Measurements from ENCODE around the gene DCN.

DCN gene

DNA sequence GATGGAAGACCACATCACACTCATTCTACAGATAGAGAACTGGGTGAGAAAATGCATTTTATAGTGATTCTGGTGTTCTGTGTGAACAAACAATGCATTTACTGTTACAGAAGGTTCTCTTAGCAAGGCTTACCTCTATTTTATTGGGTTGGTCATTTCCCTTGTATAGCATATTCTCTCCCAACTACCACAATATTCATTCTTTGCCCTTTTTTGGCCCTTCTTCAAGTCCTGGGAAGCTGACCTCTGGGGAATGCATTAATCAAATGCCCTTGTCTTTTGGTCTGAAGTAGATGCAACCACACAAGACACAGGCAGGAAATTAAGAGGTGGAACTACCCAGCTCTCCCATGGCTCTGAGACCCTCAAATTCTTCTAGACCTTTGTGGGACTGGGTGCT lies 19.5 kb downstream of the DCN start:
- no peak for DNase-seq (ENCODE audit: insufficient read length)
- FAIRE-seq, result no peak
- TF ChIP-seq POLR2AphosphoS5 (IDR thresholded peaks at IDR 0.05; ENCODE audit: low read depth, low read length) (no peak), TAF1 (IDR thresholded peaks at IDR 0.05; ENCODE audit: borderline replicate concordance, low read depth, low read length) (no peak), POLR2A (IDR thresholded peaks at IDR 0.05; ENCODE audit: low read depth, low read length) (no peak)

DNA sequence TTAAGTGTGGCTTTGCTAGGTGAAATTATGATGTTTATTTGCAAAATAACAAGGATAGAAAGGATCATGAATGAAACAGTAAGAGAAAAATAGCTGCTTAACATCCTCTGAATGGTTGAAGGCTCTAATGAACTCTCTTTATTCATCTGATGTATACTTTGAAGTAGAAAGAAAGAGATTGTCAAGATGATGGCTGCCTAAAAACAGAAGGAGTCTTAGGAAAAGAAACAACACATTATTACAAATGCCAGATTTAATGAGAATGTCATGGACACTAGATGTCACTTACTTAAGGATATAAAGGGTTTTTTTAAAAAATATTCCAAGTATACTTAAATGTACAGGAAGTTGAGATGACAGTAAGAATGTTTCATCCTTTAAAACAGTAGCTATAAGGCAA lies 21.6 kb downstream of the DCN start:
- FAIRE-seq, result no peak

DNA sequence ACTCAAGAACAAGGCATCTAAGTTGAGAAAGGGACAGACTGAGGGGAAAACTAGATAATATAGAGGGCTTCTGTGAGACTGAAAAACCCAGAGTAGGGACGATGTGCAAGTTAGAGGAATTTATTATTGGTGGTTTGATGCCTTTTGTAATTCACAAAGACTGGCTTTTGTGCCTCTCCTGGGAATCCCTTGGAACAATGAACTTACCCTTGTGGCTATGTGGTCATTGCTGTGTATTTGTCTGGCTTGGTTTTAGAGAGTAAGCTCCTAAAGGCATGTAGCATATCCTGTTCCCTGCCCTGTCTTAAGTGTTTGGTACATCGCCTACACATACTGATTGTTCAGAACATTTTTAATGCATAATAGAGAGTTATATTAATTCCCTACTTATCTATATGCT lies 26.6 kb downstream of the DCN start:
- no peak for DNase-seq (ENCODE audit: insufficient read length)
- no peak for FAIRE-seq
- TF ChIP-seq POLR2A (IDR thresholded peaks at IDR 0.05; ENCODE audit: low read depth, low read length), result no peak
- no peak for TF ChIP-seq TAF1 (IDR thresholded peaks at IDR 0.05; ENCODE audit: borderline replicate concordance, low read depth, low read length)
- no peak for TF ChIP-seq POLR2AphosphoS5 (IDR thresholded peaks at IDR 0.05; ENCODE audit: low read depth, low read length)

More for the DNA sequence above, 21.6 kb downstream of the DCN start:
- no peak for TF ChIP-seq POLR2A (IDR thresholded peaks at IDR 0.05; ENCODE audit: low read depth, low read length)
- no peak for DNase-seq (ENCODE audit: insufficient read length)

DNA sequence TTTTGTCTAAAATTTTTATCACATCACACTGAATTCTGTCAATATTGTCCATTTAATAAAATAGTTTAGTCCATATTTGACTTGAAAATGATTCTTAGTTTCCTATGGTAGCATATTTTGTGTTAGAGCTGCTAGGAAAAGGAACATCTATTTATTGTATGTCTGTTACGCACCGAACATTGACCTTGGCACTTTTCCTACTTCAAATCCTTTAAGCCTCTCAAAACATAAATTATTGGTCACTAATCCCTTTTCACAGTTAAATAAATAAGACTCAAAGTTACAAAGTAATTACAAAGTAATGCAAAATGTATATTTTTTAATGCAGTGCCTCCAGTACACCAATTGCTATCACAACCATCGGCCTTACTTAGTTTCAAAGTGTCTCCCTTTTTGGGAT lies 28.5 kb downstream of the DCN start:
- no peak for TF ChIP-seq TAF1 (IDR thresholded peaks at IDR 0.05; ENCODE audit: borderline replicate concordance, low read depth, low read length)
- no peak for TF ChIP-seq POLR2A (IDR thresholded peaks at IDR 0.05; ENCODE audit: low read depth, low read length)
- TF ChIP-seq POLR2AphosphoS5 (IDR thresholded peaks at IDR 0.05; ENCODE audit: low read depth, low read length), result no peak
- FAIRE-seq (no peak), DNase-seq (ENCODE audit: insufficient read length) (no peak)

DNA sequence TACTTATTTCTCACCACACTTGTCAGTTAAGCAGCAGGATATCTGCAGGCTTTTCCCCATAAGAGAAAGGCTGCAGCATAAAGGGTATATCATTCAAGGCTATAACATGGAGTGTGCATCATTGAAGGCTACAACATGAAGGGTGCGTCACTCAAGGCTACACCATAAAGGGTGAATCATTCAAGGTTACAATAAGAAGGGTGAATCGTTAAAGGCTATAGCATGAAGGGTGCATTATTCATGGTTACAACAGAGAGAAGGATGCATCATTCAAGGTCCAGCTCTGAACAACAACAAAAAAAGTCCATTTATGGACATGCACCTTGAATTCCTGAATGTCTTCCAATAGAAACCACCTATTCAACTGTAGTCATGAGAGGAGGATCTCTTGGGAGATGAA lies 38.6 kb downstream of the DCN start:
- TF ChIP-seq POLR2A (IDR thresholded peaks at IDR 0.05; ENCODE audit: low read depth, low read length), result no peak
- TF ChIP-seq POLR2AphosphoS5 (IDR thresholded peaks at IDR 0.05; ENCODE audit: low read depth, low read length), result no peak
- TF ChIP-seq TAF1 (IDR thresholded peaks at IDR 0.05; ENCODE audit: borderline replicate concordance, low read depth, low read length), result no peak
- no peak for DNase-seq (ENCODE audit: insufficient read length)
- no peak for FAIRE-seq

DNA sequence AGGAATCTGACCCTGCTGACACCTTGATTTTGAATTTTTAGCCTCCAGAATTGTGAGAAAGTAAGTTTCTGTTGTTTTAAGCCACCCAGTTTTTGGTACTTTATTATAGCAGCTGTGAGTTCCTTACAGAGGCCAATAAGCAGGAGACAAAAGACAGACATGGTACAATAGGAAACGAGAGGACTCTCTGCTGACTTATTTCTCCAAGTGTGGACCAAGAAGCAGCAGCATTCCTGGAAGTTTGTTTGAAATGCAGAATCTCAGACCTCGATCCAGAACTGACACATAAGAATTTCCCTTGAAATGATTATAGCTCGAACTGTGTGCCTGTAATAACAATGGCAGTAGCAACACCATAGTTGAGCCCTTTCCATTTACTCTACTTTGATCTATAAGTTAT lies 39.4 kb downstream of the DCN start:
- FAIRE-seq, result no peak
- no peak for TF ChIP-seq POLR2A (IDR thresholded peaks at IDR 0.05; ENCODE audit: low read depth, low read length)
- TF ChIP-seq POLR2AphosphoS5 (IDR thresholded peaks at IDR 0.05; ENCODE audit: low read depth, low read length), result no peak
- no peak for TF ChIP-seq TAF1 (IDR thresholded peaks at IDR 0.05; ENCODE audit: borderline replicate concordance, low read depth, low read length)

DNA sequence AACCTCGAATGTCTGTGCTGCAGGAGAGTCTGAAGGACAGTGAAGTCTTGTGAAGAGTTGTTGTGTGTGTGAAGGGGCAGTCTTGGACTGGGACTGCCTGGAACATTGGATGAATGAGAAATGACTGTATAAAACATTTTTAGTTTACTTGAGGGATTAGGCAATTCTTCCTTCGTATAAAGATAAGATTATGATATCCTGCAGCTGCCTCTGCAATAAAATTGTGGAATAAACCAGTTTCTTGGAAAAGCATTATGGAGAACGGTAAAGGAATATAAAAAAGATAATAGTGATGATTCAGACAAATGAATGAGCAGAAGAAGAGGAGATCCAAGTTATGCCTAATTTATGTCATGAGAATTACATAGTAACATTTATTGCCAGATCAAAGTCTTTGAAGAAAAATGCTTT lies 40.4 kb downstream of the DCN start:
- TF ChIP-seq TAF1 (IDR thresholded peaks at IDR 0.05; ENCODE audit: borderline replicate concordance, low read depth, low read length) (no peak), POLR2A (IDR thresholded peaks at IDR 0.05; ENCODE audit: low read depth, low read length) (no peak), POLR2AphosphoS5 (IDR thresholded peaks at IDR 0.05; ENCODE audit: low read depth, low read length) (no peak)
- no peak for FAIRE-seq
- DNase-seq (ENCODE audit: insufficient read length), result no peak

More for the DNA sequence above, 39.4 kb downstream of the DCN start:
- no peak for DNase-seq (ENCODE audit: insufficient read length)

DNA sequence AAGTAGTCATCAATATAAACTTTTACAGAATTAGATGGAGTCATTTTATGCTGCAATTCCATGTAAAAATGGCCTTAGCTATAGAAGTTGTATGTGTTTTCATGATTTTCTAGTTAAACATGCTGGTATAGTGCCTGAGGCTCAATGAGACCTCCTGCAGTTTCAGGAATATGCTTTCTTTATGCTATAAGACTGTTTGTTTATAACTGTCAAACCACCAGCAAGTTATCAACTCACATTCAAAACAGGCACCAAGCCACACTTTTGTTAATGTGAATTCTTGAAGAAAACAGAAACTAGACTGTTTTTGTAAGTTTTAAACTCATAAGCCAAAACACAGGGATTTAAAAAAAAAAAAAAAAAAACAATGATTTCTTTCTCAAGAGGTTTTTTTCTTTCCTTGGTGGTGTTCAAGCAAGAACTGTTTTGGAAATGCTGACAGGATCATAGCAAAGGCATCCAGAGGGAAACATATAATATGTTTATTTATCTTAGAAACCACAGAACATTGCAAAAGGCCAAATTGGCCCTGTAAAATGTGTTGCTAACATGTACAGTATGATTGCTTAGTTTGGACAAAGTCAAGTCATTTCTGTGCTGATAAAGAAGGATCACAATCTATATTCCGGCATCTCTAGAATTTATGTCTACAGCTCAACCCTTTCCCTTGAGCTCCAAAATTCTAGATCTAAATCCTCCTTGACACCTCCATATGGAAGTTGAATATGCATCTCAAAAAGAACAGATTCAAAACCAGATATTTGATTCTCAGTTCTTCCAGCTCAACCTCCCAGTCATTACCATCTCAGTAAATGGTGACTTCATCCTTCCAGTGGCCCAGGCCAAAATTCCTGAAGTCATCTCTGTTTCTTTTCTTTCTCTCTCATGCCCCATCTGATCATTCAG lies 42.3 kb downstream of the DCN start:
- FAIRE-seq, result no peak
- no peak for TF ChIP-seq POLR2AphosphoS5 (IDR thresholded peaks at IDR 0.05; ENCODE audit: low read depth, low read length)
- no peak for TF ChIP-seq TAF1 (IDR thresholded peaks at IDR 0.05; ENCODE audit: borderline replicate concordance, low read depth, low read length)
- TF ChIP-seq POLR2A (IDR thresholded peaks at IDR 0.05; ENCODE audit: low read depth, low read length), result no peak
- no peak for DNase-seq (ENCODE audit: insufficient read length)

DNA sequence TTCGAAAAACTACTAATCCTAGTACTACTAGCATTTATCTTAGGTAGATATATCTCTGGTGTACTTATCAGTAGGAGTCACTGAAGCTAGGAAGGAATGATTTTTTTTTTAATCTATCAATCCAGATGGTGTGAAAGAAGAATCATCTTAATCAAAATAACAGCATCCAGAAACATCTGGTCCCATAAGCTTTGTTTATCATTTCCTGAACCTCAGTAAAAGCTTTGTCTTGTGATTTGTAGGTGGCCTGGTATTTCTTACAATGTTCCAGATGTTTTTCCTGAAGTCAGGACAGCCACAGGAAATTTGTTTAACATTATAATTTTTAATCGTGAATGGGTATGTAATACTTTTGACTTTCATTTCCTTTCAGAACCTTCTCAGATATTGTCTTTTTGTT lies 43.3 kb downstream of the DCN start:
- FAIRE-seq, result no peak
- DNase-seq (ENCODE audit: insufficient read length), result no peak
- TF ChIP-seq POLR2AphosphoS5 (IDR thresholded peaks at IDR 0.05; ENCODE audit: low read depth, low read length) (no peak), POLR2A (IDR thresholded peaks at IDR 0.05; ENCODE audit: low read depth, low read length) (no peak), TAF1 (IDR thresholded peaks at IDR 0.05; ENCODE audit: borderline replicate concordance, low read depth, low read length) (no peak)

DNA sequence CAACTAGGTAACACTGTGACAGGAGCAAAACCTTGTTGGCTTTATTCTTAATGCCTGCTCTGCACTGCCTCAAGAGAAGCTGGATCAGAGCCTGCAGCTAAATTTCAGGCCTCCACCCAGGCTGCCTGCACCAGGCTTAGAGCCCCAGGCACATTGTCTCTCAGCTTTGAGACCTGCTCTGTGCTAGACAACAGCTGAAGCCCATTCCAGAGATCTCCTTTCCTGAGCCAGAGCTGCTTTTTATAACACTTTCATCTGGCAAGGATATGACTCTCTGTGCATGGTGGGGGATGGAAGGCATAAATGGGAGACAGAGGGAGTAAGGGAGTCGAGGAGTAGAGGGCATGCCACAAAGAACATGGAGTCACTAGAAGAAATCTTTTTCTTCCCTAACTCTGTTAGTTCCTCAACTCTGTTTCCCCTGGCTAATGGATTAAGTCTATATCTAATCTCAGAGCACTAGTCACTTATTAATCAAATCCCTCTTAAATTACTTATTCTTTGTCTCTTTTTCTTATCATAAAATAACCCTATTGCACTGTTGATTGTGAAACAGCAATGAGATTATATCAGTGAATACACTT lies 44.2 kb downstream of the DCN start:
- FAIRE-seq (no peak), DNase-seq (ENCODE audit: insufficient read length) (no peak)
- TF ChIP-seq POLR2AphosphoS5 (IDR thresholded peaks at IDR 0.05; ENCODE audit: low read depth, low read length) (no peak), TAF1 (IDR thresholded peaks at IDR 0.05; ENCODE audit: borderline replicate concordance, low read depth, low read length) (no peak), POLR2A (IDR thresholded peaks at IDR 0.05; ENCODE audit: low read depth, low read length) (no peak)

DNA sequence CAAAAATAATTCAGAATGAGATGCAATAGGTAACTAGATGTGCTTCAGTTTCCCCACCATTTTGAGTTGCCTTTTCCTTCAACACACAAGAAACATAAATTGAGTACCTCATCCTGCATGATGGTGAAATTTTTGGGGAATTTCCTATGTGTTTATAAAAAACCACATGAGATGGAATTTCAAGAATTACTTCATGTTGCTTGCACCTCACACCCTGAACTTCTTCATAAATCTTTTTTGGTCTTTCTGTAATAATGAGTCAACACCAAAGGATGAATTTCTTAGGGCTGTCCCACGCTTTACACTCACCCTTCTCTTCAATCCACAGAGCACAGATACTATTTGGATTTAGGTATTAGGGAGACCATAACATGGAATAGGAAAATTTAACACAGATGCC lies 48.7 kb downstream of the DCN start:
- no peak for FAIRE-seq
- no peak for TF ChIP-seq POLR2AphosphoS5 (IDR thresholded peaks at IDR 0.05; ENCODE audit: low read depth, low read length)
- no peak for DNase-seq (ENCODE audit: insufficient read length)

DNA sequence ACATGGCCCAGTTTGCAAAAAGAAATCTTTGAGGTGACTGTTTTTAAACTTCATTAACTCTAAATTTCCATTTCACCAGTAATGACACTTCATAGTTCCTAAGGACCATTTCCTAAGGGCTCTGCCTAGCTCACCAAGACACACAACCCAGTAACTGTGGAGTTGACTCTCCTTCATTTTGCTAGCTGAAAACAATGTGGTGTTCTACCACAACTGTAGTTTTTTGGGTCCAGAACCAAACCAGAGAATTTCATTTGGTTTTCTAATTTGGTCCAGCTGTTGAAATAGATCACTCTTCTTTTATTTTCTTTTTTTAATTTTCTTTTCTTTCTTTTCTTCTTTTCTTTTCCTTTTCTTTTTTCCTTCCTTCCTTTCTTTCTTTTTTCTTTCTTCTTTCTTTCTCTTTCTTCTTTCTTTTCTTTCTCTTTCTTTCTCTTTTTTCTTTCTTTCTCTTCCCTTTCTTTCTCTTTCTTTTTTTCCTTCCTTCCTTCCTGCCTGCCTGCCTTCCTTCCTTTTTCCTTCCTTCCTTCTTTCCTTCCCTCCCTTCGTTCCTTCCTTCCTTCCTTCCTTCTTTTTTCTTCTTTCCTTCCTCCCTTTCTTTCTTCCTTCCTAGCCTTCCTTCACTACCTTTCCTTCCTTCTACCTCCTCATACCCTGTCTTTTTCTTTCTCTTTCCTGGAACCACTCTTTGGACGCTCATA lies 52.8 kb downstream of the DCN start:
- FAIRE-seq (no peak), DNase-seq (ENCODE audit: insufficient read length) (no peak)
- TF ChIP-seq POLR2A (IDR thresholded peaks at IDR 0.05; ENCODE audit: low read depth, low read length) (no peak), POLR2AphosphoS5 (IDR thresholded peaks at IDR 0.05; ENCODE audit: low read depth, low read length) (no peak), TAF1 (IDR thresholded peaks at IDR 0.05; ENCODE audit: borderline replicate concordance, low read depth, low read length) (no peak)

All from GM12892 (cell line).